K562 (cell line): ENCODE measurements around the gene C3. TPM values are rescaled to one million over a fixed set of nuclear protein-coding genes. Genes with fewer than 3 reads are reported as not detected.

ENCODE experiments used
- ARID1B ChIP-seq: fragments of 450-650 bp; IDR thresholded peaks from 2 replicates; pipeline ENCODE4 v1.6.1; 2016; ENCODE audit warnings: antibody characterized with exemption, mild to moderate bottlenecking, inconsistent platforms
- CBX5 ChIP-seq: IDR thresholded peaks from 2 replicates; pipeline ENCODE4 v1.6.1; 2014; ENCODE audit warnings: low read depth, borderline replicate concordance
- CHD2 ChIP-seq: IDR thresholded peaks from 2 replicates; pipeline ENCODE4 v1.6.1; 2011; ENCODE audit warnings: low read depth, low read length
- CUX1 ChIP-seq: fragments of 200-800 bp; sonication (Bioruptor generic); IDR thresholded peaks from 2 replicates; pipeline ENCODE4 v1.6.1; 2016; ENCODE audit warnings: missing genetic modification characterization, missing compliant biosample characterization
- EP300 ChIP-seq: IDR thresholded peaks from 2 replicates; pipeline ENCODE4 v1.6.1; 2012; ENCODE audit warnings: low read length, improper control_type of control experiment
- HOMEZ ChIP-seq: fragments of 250-450 bp; sonication (Bioruptor Pico); IDR thresholded peaks from 2 replicates; pipeline ENCODE4 v1.4.0; 2020; ENCODE audit warnings: mild to moderate bottlenecking, moderate library complexity
- MAZ ChIP-seq, 2 experiments: fragments of 450-650 bp in 1 of 2; sonication (generic) in 1 of 2; formaldehyde crosslinking; IDR thresholded peaks in 1 of 2; conservative IDR thresholded peaks in 1 of 2; 2 replicates each; pipeline versions ENCODE4 v1.4.0 to v1.5.0; 2020; ENCODE audit warnings: mild to moderate bottlenecking in 1 of 2, missing genetic modification reagents in 1 of 2
- MCM5 ChIP-seq: fragments of 450-650 bp; IDR thresholded peaks from 2 replicates; pipeline ENCODE4 v1.6.1; 2016; ENCODE audit warnings: low read depth
- NCOR1 ChIP-seq: fragments of 450-650 bp; IDR thresholded peaks from 2 replicates; pipeline ENCODE4 v1.6.1; 2016; ENCODE audit warnings: mild to moderate bottlenecking, moderate library complexity
- NFRKB ChIP-seq: fragments of 450-650 bp; IDR thresholded peaks from 2 replicates; pipeline ENCODE4 v1.6.1; 2016; ENCODE audit warnings: low read depth
- NFYB ChIP-seq: IDR thresholded peaks from 2 replicates; pipeline ENCODE4 v1.6.1; 2011; ENCODE audit warnings: mild to moderate bottlenecking, moderate library complexity; ENCODE audit not compliant: insufficient read length; ENCODE audit errors: extremely low read depth
- PCBP1 ChIP-seq: fragments of 200-400 bp; formaldehyde crosslinking; IDR thresholded peaks from 2 replicates; pipeline ENCODE4 v1.6.1; 2018; ENCODE audit warnings: mild to moderate bottlenecking, low read depth, low read length; ENCODE audit not compliant: poor library complexity, severe bottlenecking
- POLR3A ChIP-seq: IDR thresholded peaks from 2 replicates; pipeline ENCODE4 v1.6.1; 2011; ENCODE audit warnings: borderline replicate concordance, mild to moderate bottlenecking, moderate library complexity; ENCODE audit not compliant: insufficient read length, insufficient read depth; ENCODE audit errors: extremely low read depth
- SAP30 ChIP-seq: fragments of 200-600 bp; sonication (generic); IDR thresholded peaks from 2 replicates; pipeline ENCODE4 v1.6.1; 2012; ENCODE audit warnings: borderline replicate concordance, low read depth, mild to moderate bottlenecking, moderate library complexity, low read length, control low read depth, inconsistent platforms; ENCODE audit not compliant: insufficient read depth, poor library complexity, severe bottlenecking
- SIN3B ChIP-seq: fragments of 450-650 bp; IDR thresholded peaks from 2 replicates; pipeline ENCODE4 v1.6.1; 2017; ENCODE audit warnings: low read depth, mild to moderate bottlenecking, moderate library complexity
- XRCC5 ChIP-seq: fragments of 200-400 bp; formaldehyde crosslinking; IDR thresholded peaks from 2 replicates; pipeline ENCODE4 v1.6.1; 2017; ENCODE audit warnings: low read depth, mild to moderate bottlenecking, low read length
- ZNF785 ChIP-seq: fragments of 250-450 bp; sonication (Bioruptor Pico); IDR thresholded peaks from 2 replicates; pipeline ENCODE4 v1.4.0; 2020; ENCODE audit warnings: mild to moderate bottlenecking
- ZNF830 ChIP-seq: fragments of 250-450 bp; sonication (Bioruptor Pico); IDR thresholded peaks from 2 replicates; pipeline ENCODE4 v1.5.0; 2021; ENCODE audit warnings: mild to moderate bottlenecking
- polyA plus RNA-seq, 8 experiments: library from polyadenylated mRNA; depleted of rRNA in 4 of 8; stranded (reverse) in 5 of 8; unstranded in 3 of 8; fragments of >200 nt; fragmentation: Nextera tagmentation in 2 of 8; fragmentation: Illumina TruSeq in 1 of 8; extraction: Ambion mirVana in 2 of 8; extraction: Trizol in 1 of 8; gene quantifications; 2 replicates each; pipeline versions ENCODE4 v1.2.1 to v1.2.3, GENCODE V29; 2011 to 2014; ENCODE audit warnings: inconsistent platforms in 1 of 8, missing spikeins in 1 of 8
- total RNA-seq, 7 experiments: library from RNA; depleted of rRNA in 6 of 7; stranded (reverse); fragments of >200 nt in 6 of 7; fragmentation: Illumina TruSeq in 2 of 7; extraction: Trizol in 2 of 7; gene quantifications; 2 replicates each; pipeline versions ENCODE4 v1.2.1 to v1.2.3, GENCODE V29; 2011 to 2021; ENCODE audit warnings: low replicate concordance in 1 of 7
- TF ChIP-seq, protein P1 (sequence below): fragments of 250-450 bp; sonication (Bioruptor Pico); IDR thresholded peaks from 2 replicates; pipeline ENCODE4 v1.4.0; 2020; ENCODE audit warnings: borderline replicate concordance

C3 gene
- total and polyA plus RNA-seq, 9 of the 15 experiments (the other 6 are each of a cell fraction or from before 2014, with no cell fraction given) = 0.59 to 10.6 (median 2.2) TPM

GRCh38 chr19:6737284-6737872 is 16.9 kb upstream of the C3 start, which contains the start of gene GPR108 (continued):
- TF ChIP-seq HOMEZ (CRISPR knock-in tag) = no peak
- TF ChIP-seq ZNF830 = no peak
- TF ChIP-seq PCBP1 = peak; percentile 99
- peak; percentile 55; the same call in 1 of the 2 replicates for TF ChIP-seq SIN3B
- no peak for TF ChIP-seq ZNF785
- no peak for TF ChIP-seq CUX1 (CRISPR knock-in tag)
- no peak for TF ChIP-seq CBX5
- TF ChIP-seq MCM5 = no peak
- TF ChIP-seq, protein P1, sequence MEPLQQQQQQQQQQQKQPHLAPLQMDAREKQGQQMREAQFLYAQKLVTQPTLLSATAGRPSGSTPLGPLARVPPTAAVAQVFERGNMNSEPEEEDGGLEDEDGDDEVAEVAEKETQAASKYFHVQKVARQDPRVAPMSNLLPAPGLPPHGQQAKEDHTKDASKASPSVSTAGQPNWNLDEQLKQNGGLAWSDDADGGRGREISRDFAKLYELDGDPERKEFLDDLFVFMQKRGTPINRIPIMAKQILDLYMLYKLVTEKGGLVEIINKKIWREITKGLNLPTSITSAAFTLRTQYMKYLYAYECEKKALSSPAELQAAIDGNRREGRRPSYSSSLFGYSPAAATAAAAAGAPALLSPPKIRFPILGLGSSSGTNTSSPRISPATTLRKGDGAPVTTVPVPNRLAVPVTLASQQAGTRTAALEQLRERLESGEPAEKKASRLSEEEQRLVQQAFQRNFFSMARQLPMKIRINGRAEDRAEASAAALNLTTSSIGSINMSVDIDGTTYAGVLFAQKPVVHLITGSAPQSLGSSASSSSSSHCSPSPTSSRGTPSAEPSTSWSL (CRISPR knock-in tag) = no peak
- TF ChIP-seq POLR3A = no peak
- no peak for TF ChIP-seq XRCC5
- TF ChIP-seq CHD2 = peak; percentile 94
- no peak for TF ChIP-seq NFRKB
- peak; percentile 99 to 100 for TF ChIP-seq MAZ (CRISPR knock-in tag; conservative IDR thresholded peaks at IDR 0.05 in 1 of 2, IDR thresholded peaks at IDR 0.05 in 1 of 2)
- TF ChIP-seq ARID1B = peak; percentile 32; the same call in 1 of the 2 replicates
- TF ChIP-seq SAP30 = no peak
- TF ChIP-seq NFYB = peak; percentile 86
- no peak for TF ChIP-seq EP300
- no peak for TF ChIP-seq NCOR1
